ENCODE data around the gene C16orf92.

- no peak; a peak in 1 of 3 replicates for TF ChIP-seq POLR2A (IDR thresholded peaks at IDR 0.05; ENCODE audit: control extremely low read depth in 1 of 2, low read depth in 2 of 2, low read length in 2 of 2)
- TF ChIP-seq CTCF (IDR thresholded peaks at IDR 0.05; ENCODE audit: control extremely low read depth in 1 of 3, insufficient read depth in 1 of 3, low read depth in 1 of 3, low read length in 3 of 3) = no peak
- TF ChIP-seq PHF8 (conservative IDR thresholded peaks at IDR 0.05; ENCODE audit: low read depth, low read length) = no peak
- TF ChIP-seq POLR2AphosphoS5 (IDR thresholded peaks at IDR 0.05; ENCODE audit: low read depth, low read length) = no peak
- TF ChIP-seq CEBPB (IDR thresholded peaks at IDR 0.05; ENCODE audit: low read depth, low read length) = no peak
- TF ChIP-seq TAF1 (IDR thresholded peaks at IDR 0.05; ENCODE audit: low read depth, low read length) = no peak
- no peak for TF ChIP-seq CBX5 (IDR thresholded peaks at IDR 0.05; ENCODE audit: low read depth, low read length)
- no peak for TF ChIP-seq RFX5 (IDR thresholded peaks at IDR 0.05; ENCODE audit: borderline replicate concordance, low read depth, low read length)
- no peak for TF ChIP-seq SRF (IDR thresholded peaks at IDR 0.05; ENCODE audit: low read depth, low read length)
- no peak for TF ChIP-seq CHD2 (IDR thresholded peaks at IDR 0.05; ENCODE audit: low read length)
- TF ChIP-seq MAFK (IDR thresholded peaks at IDR 0.05; ENCODE audit: low read depth, low read length) = no peak
- no peak for TF ChIP-seq BACH1 (IDR thresholded peaks at IDR 0.05; ENCODE audit: low read length)
Measured at GRCh38 chr16:29994600-29995323, 28.2 kb upstream of the C16orf92 start.

Measured in H1 (cell line).